ENCODE data around the gene MBL2.

MBL2 gene

GRCh38 chr10:52779541-52780390 lies 7.2 kb upstream of the MBL2 start:
- peak; percentile 98 for ATAC-seq
- TF ChIP-seq ARNTL (CRISPR knock-in tag; IDR thresholded peaks at IDR 0.05; ENCODE audit: borderline replicate concordance, low read depth) (no peak), SNAI2 (CRISPR knock-in tag; IDR thresholded peaks at IDR 0.05) (no peak), CSDC2 (CRISPR knock-in tag; IDR thresholded peaks at IDR 0.05) (no peak), ZFP30 (CRISPR knock-in tag; IDR thresholded peaks at IDR 0.05) (no peak), GLIS3 (CRISPR knock-in tag; IDR thresholded peaks at IDR 0.05) (no peak), CSRNP3 (CRISPR knock-in tag; IDR thresholded peaks at IDR 0.05) (no peak), ZFP3 (CRISPR knock-in tag; IDR thresholded peaks at IDR 0.05) (no peak), POU6F1 (CRISPR knock-in tag; IDR thresholded peaks at IDR 0.05; ENCODE audit: borderline replicate concordance, low read depth) (no peak), ZNF565 (CRISPR knock-in tag; conservative IDR thresholded peaks at IDR 0.05; ENCODE audit: low read depth) (no peak), TSHZ2 (CRISPR knock-in tag; IDR thresholded peaks at IDR 0.05) (no peak), TOX (CRISPR knock-in tag; IDR thresholded peaks at IDR 0.05; ENCODE audit: borderline replicate concordance) (no peak)

GRCh38 chr10:52778511-52779392 lies 6.2 kb upstream of the MBL2 start:
- ATAC-seq: no peak
- TF ChIP-seq BACH2 (CRISPR knock-in tag; IDR thresholded peaks at IDR 0.05; ENCODE audit: borderline replicate concordance) (no peak), POU6F1 (CRISPR knock-in tag; IDR thresholded peaks at IDR 0.05; ENCODE audit: borderline replicate concordance, low read depth) (no peak), ZFP30 (CRISPR knock-in tag; IDR thresholded peaks at IDR 0.05) (no peak), TSHZ2 (CRISPR knock-in tag; IDR thresholded peaks at IDR 0.05) (no peak), TOX (CRISPR knock-in tag; IDR thresholded peaks at IDR 0.05; ENCODE audit: borderline replicate concordance) (no peak), ZFP3 (CRISPR knock-in tag; IDR thresholded peaks at IDR 0.05) (no peak), ZNF70 (CRISPR knock-in tag; IDR thresholded peaks at IDR 0.05) (no peak), RARB (CRISPR knock-in tag; IDR thresholded peaks at IDR 0.05) (no peak), ESRRG (CRISPR knock-in tag; IDR thresholded peaks at IDR 0.05) (no peak)

GRCh38 chr10:52777414-52777813 lies 4.8 kb upstream of the MBL2 start:
- ATAC-seq: no peak
- no peak for TF ChIP-seq CREB5 (CRISPR knock-in tag; IDR thresholded peaks at IDR 0.05; ENCODE audit: low read depth)

All from SK-N-SH treated with all-trans-retinoic acid at 6 μM for 48 hours (cell line).